AG04449 (cell line): Measurements from ENCODE around the gene TTC33.
"Not testable (repeated sequence)": the region's sequence is repeated elsewhere in the genome, so short reads cannot be mapped to it uniquely, and the experiment has no call there.

Source experiments
- CTCF ChIA-PET: fragments of 350-600 bp; formaldehyde crosslinking; extraction: SDS; loops from one replicate; lab custom pipeline; 2021; ENCODE audit warnings: antibody characterized with exemption; lab: Yijun Ruan, JAX
- POLR2A ChIA-PET: fragments of 400-600, 350-600 bp; formaldehyde crosslinking; extraction: SDS; loops from one replicate; lab custom pipeline; 2020; ENCODE audit warnings: antibody characterized with exemption, inconsistent platforms; lab: Yijun Ruan, JAX
- DNase-seq: peaks from one replicate; pipeline ENCODE4 v3.0.0-alpha.2; 2010; ENCODE audit warnings: low read depth, low spot score
- H3K4me3 ChIP-seq: 2 replicates; pipeline ENCODE4 v1.5.1; 2011; ENCODE audit warnings: low read depth, mild to moderate bottlenecking, control low read depth, low read length
- TF ChIP-seq, protein P1 (sequence below): IDR thresholded peaks from one replicate; pipeline ENCODE4 v1.5.1; 2011; ENCODE audit warnings: mild to moderate bottlenecking, moderate library complexity, low read length, control low read depth, inconsistent platforms; ENCODE audit not compliant: insufficient read depth; ENCODE audit errors: missing control alignments

Gene TTC33

DNA sequence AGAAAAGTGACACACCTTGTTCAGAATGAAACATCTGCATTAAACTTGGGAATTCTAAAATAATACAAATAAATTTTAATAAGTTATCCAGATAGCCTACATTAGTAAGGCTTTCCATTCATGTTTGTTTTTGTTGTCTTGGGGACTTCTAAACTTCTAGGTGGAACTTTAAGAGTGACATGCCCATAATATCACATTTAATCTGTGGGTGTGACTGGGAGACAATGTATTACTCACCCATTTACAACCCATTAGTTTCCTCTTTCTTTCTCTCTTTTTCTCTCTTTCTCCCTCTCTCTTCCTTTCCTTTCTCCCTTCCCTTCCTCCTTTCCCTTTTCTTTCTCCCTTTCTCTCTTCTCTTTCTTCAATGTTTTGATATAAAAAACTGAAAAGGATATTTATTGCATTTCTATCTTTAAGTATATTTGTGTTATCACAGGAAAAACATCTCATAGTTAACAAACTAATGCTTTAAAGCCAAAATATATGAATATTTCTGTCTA lies 88.5 kb downstream of the TTC33 start:
- CTCF ChIA-PET = no interaction called here
- no peak for DNase-seq
- no peak overlapping the region for H3K4me3 ChIP-seq
- POLR2A ChIA-PET = no interaction called here
- TF ChIP-seq, protein P1, sequence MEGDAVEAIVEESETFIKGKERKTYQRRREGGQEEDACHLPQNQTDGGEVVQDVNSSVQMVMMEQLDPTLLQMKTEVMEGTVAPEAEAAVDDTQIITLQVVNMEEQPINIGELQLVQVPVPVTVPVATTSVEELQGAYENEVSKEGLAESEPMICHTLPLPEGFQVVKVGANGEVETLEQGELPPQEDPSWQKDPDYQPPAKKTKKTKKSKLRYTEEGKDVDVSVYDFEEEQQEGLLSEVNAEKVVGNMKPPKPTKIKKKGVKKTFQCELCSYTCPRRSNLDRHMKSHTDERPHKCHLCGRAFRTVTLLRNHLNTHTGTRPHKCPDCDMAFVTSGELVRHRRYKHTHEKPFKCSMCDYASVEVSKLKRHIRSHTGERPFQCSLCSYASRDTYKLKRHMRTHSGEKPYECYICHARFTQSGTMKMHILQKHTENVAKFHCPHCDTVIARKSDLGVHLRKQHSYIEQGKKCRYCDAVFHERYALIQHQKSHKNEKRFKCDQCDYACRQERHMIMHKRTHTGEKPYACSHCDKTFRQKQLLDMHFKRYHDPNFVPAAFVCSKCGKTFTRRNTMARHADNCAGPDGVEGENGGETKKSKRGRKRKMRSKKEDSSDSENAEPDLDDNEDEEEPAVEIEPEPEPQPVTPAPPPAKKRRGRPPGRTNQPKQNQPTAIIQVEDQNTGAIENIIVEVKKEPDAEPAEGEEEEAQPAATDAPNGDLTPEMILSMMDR = no peak

DNA sequence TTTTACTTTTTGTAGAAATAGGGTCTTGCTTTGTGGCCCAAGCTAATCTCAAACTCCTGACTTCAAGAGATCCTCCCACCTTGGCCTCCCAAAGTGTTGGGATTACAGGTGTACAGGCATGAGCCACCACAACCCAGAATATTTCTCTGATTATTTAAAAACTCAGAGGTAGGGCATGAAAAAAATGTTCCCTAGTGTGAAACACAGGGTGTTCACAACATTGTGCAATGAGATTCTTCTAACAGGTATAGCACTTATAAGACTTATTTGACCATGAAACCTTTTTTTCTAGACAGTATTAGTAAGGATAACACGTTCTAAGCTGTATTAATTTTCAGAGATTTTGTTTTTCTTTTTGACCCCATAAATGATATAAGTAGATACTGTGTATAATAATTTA lies 89.1 kb downstream of the TTC33 start:
- ChIA-PET CTCF (interaction anchor here (1.0 kb wide), 1 partner anchor 9 kb away, joined by 4 read pairs; no protein-coding TSS in a partner anchor), POLR2A (interaction anchor here (1.3 kb wide), 1 partner anchor 13 kb away, joined by 4 read pairs; the partner anchor contains the start of gene PTGER4)
- TF ChIP-seq, protein P1 = no peak
- no peak overlapping the region for H3K4me3 ChIP-seq
- no peak for DNase-seq

DNA sequence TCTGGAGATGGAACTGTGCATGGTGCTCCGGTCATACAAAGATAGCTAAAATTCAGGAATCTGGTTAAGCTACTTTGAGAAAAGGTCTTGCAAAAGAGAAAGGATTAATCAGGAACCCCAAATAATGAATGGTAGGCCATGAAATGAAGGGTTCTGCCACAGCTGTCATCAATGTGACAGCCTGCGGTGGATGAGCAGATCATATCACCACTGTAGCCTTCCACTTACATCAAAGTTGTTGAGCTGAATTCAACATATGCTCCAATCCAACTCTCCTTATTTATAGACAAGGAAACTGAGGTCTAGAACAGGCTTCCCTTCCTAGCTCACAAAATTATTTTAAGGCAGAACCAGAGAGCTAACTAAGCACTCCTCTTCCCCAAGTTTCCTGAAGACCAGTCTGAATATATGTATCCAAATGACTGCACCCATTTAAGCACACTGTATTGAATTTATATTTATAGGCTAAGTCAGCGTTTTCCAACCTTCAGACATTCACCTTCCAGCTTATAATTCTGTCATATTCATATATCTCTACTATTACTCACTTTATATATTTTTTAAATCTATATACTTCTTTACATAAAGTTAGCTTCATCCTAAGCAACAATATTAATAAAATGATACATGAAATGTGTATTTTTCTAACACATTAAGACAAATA lies 90.0 kb downstream of the TTC33 start:
- no peak overlapping the region for H3K4me3 ChIP-seq
- ChIA-PET CTCF (interaction anchor here (1.0 kb wide), 1 partner anchor 8 kb away, joined by 4 read pairs; no protein-coding TSS in a partner anchor), POLR2A (interaction anchor here (1.3 kb wide), 1 partner anchor 14 kb away, joined by 4 read pairs; the partner anchor contains the start of gene PTGER4)
- no peak for DNase-seq
- TF ChIP-seq, protein P1 = no peak

DNA sequence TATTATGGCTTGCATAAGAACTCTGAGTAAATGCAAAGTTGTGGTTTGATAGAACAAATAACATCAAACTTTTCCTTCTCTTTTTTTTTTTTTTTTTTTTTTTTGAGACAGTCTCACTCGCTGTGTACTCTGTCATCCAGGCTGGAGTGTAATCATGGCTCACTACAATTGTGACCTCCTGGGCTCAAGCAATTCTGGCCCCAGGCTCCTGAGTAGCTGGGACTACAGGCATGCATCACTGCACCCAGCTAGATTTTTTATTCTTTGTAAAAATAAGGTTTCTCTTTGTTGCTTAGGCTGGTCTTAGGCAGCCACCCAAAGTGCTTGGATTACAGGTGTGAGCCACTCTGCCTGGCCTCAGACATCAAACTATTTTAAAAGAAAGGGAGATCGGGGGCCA lies 95.0 kb downstream of the TTC33 start:
- ChIA-PET CTCF (no interaction called here), POLR2A (no interaction called here)
- TF ChIP-seq, protein P1 = no peak
- no peak overlapping the region for H3K4me3 ChIP-seq
- DNase-seq = no peak

DNA sequence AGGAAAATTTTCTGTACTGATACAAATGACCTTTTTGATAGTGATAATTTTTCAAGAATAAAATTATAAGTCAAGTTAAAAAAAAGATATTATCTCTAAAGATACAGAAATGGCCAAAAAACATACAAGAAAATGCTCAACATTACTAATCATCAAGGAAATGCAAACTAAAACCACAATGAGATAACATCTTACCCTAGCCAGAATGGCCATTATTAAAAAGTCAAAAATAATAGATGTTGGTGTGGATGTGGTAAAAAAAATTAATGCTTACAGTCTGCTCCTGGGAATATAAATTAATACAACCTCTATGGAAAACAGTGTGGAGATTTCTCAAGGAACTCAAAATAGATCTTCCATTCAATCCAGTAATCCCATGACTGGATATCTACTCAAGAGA lies 99.0 kb downstream of the TTC33 start:
- ChIA-PET POLR2A (no interaction called here), CTCF (interaction anchor here (1.5 kb wide), 1 partner anchor 9 kb away, joined by 4 read pairs; no protein-coding TSS in a partner anchor)
- TF ChIP-seq, protein P1 = no peak

DNA sequence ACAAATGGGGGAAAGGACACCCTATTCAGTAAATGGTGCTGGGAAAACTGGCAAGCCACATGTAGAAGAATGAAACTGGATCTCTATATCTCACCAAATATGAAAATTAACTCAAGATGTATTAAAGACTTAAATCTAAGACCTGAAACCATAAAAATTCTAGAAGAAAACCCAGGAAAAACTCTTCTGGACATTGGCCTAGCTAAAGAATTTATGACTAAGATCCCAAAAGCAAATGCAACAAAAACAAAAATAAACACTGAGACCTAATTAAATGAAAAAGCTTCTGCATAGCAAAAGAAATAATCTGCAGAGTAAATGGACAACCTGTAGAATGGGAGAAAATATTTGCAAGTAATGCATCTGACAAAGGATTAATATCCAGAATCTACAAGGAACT lies 99.7 kb downstream of the TTC33 start:
- POLR2A ChIA-PET, CTCF ChIA-PET, DNase-seq, H3K4me3 ChIP-seq: not testable (repeated sequence)

More for the DNA sequence above, 99.0 kb downstream of the TTC33 start:
- no peak for DNase-seq
- H3K4me3 ChIP-seq = no peak overlapping the region
